Uterus (tissue), 4 donors: Measurements from ENCODE around the gene FSIP1. TPM values are rescaled to one million over a fixed set of nuclear protein-coding genes. Genes with fewer than 3 reads are reported as not detected.

Source experiments
- DNase-seq, 2 donors: peaks; one replicate each; pipeline ENCODE4 v3.0.0-alpha.2; 2019 to 2020
- H3K27ac ChIP-seq, 2 donors: fragments of 200-600 bp; sonication (generic); 1 replicate in 1 of 2; 2 replicates in 1 of 2; pipeline ENCODE4 v1.5.1; 2016 to 2018
- H3K27me3 ChIP-seq, 2 donors: fragments of 200-600 bp; sonication (generic); one replicate each; pipeline ENCODE4 v1.5.1; 2018 to 2019; ENCODE audit warnings: control low read depth in 1 of 2
- H3K36me3 ChIP-seq, 2 donors: fragments of 200-600 bp; sonication (generic); one replicate each; pipeline ENCODE4 v1.5.1; 2019; ENCODE audit warnings: control low read depth in 1 of 2
- H3K4me1 ChIP-seq, 2 donors: fragments of 200-600 bp; sonication (generic); one replicate each; pipeline ENCODE4 v1.5.1; 2018 to 2019; ENCODE audit warnings: control low read depth in 1 of 2
- H3K4me3 ChIP-seq, 2 donors: fragments of 200-600 bp; sonication (generic); 1 replicate in 1 of 2; 2 replicates in 1 of 2; pipeline ENCODE4 v1.5.1; 2018 to 2019; ENCODE audit warnings: mild to moderate bottlenecking in 1 of 2
- H3K9me3 ChIP-seq, 2 donors: fragments of 200-600 bp; sonication (generic); one replicate each; pipeline ENCODE4 v1.5.1; 2019; ENCODE audit warnings: control low read depth in 1 of 2
- POLR2A ChIP-seq, 2 donors: fragments of 450-650 bp; IDR thresholded peaks; one replicate each; pipeline ENCODE4 v1.6.1; 2016; ENCODE audit warnings: antibody characterized with exemption in 2 of 2, mild to moderate bottlenecking in 1 of 2, moderate library complexity in 1 of 2
- intact Hi-C: fragments of 100-400 bp; cut with DNase I; formaldehyde crosslinking; loops from one replicate; pipeline ENCODE4 v1.15.1; 2023; ENCODE audit warnings: low total_unique reads
- total RNA-seq, 4 donors: library from RNA; depleted of rRNA in 3 of 4; stranded (reverse); fragments of >200 nt in 3 of 4; gene quantifications; one replicate each; pipeline versions ENCODE4 v1.1.0 to v1.2.4, GENCODE V29; 2014 to 2023
- TF ChIP-seq, protein P1 (sequence below), 4 experiments: fragments of 200-600 bp in 2 of 4; fragments of 450-650 bp in 2 of 4; sonication (generic) in 2 of 4; IDR thresholded peaks; one replicate each; pipeline ENCODE4 v1.5.1; 2016 to 2019; ENCODE audit warnings: antibody characterized with exemption in 4 of 4, mild to moderate bottlenecking in 2 of 4, moderate library complexity in 1 of 4
- donor health status: DM: yes; HTN: yes; CAD: no.

FSIP1 gene
- total RNA-seq, 4 donors from 2014 or later = 0.77 to 4.3 (median 2.6) TPM

GRCh38 chr15:39658740-39659139 is 123.9 kb downstream of the FSIP1 start:
- Histone ChIP-seq H3K36me3 (no peaks in the 10 kb centered on the region), H3K4me3 (no peak overlapping the region), H3K27me3 (no peaks in the 10 kb centered on the region), H3K4me1 (no peaks in the 10 kb centered on the region), H3K27ac (no peak overlapping the region), H3K9me3 (no peaks in the 10 kb centered on the region)
- intact Hi-C loops = no loop called here
- no peak for DNase-seq
- no peak for TF ChIP-seq POLR2A (IDR thresholded peaks at IDR 0.05)
- TF ChIP-seq, protein P1, sequence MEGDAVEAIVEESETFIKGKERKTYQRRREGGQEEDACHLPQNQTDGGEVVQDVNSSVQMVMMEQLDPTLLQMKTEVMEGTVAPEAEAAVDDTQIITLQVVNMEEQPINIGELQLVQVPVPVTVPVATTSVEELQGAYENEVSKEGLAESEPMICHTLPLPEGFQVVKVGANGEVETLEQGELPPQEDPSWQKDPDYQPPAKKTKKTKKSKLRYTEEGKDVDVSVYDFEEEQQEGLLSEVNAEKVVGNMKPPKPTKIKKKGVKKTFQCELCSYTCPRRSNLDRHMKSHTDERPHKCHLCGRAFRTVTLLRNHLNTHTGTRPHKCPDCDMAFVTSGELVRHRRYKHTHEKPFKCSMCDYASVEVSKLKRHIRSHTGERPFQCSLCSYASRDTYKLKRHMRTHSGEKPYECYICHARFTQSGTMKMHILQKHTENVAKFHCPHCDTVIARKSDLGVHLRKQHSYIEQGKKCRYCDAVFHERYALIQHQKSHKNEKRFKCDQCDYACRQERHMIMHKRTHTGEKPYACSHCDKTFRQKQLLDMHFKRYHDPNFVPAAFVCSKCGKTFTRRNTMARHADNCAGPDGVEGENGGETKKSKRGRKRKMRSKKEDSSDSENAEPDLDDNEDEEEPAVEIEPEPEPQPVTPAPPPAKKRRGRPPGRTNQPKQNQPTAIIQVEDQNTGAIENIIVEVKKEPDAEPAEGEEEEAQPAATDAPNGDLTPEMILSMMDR (IDR thresholded peaks at IDR 0.05) = no peak

- no peaks in the 10 kb centered on the region for H3K4me1 ChIP-seq
- H3K4me3 ChIP-seq = no peak overlapping the region
- H3K9me3 ChIP-seq = no peaks in the 10 kb centered on the region
- no peaks in the 10 kb centered on the region for H3K27me3 ChIP-seq
- no peak for TF ChIP-seq POLR2A (IDR thresholded peaks at IDR 0.05)
- TF ChIP-seq, protein P1 (IDR thresholded peaks at IDR 0.05) = no peak
- H3K36me3 ChIP-seq = no peaks in the 10 kb centered on the region
- intact Hi-C loops = no loop called here
- DNase-seq = no peak
- H3K27ac ChIP-seq = no peak overlapping the region
Measured at GRCh38 chr15:39657668-39658067, 125.0 kb downstream of the FSIP1 start.

GRCh38 chr15:39657181-39657580 is 125.5 kb downstream of the FSIP1 start:
- Histone ChIP-seq H3K36me3 (no peaks in the 10 kb centered on the region), H3K27me3 (no peaks in the 10 kb centered on the region), H3K4me3 (no peak overlapping the region), H3K9me3 (no peaks in the 10 kb centered on the region), H3K4me1 (no peaks in the 10 kb centered on the region), H3K27ac (no peak overlapping the region)
- intact Hi-C loops = no loop called here
- no peak for TF ChIP-seq POLR2A (IDR thresholded peaks at IDR 0.05)
- TF ChIP-seq, protein P1 (IDR thresholded peaks at IDR 0.05) = no peak
- DNase-seq = no peak

- no peaks in the 10 kb centered on the region for H3K36me3 ChIP-seq
- H3K27ac ChIP-seq = no peak overlapping the region
- H3K9me3 ChIP-seq = no peaks in the 10 kb centered on the region
- TF ChIP-seq, protein P1 (IDR thresholded peaks at IDR 0.05) = no peak
- no peak for TF ChIP-seq POLR2A (IDR thresholded peaks at IDR 0.05)
- no peak for DNase-seq
- H3K4me3 ChIP-seq = no peak overlapping the region
- intact Hi-C loops = no loop called here
- H3K27me3 ChIP-seq = no peaks in the 10 kb centered on the region
- no peaks in the 10 kb centered on the region for H3K4me1 ChIP-seq
Measured at GRCh38 chr15:39654304-39654703, 128.3 kb downstream of the FSIP1 start.

DNA sequence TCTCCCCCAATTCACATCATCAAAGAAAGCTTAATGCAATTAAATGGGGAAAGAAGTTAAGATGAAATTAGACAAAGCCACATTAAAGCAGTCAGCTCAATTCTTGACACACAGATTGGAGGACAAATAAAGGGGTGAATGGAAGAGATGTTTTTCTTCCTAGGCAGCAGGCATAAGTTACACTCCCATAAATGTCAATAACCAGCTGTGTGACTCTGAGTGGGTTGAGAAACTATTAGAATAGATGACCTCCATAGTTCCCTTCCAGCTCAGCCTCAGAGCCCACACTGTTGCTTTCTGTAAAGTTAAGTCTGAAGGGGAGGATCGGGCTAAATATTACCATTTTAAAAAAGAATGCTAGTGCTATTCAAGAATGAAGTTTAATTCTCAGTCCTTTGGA is 130.8 kb downstream of the FSIP1 start:
- no peak overlapping the region for H3K4me3 ChIP-seq
- H3K36me3 ChIP-seq = no peaks in the 10 kb centered on the region
- no peak for DNase-seq
- TF ChIP-seq, protein P1 (IDR thresholded peaks at IDR 0.05) = no peak
- TF ChIP-seq POLR2A (IDR thresholded peaks at IDR 0.05) = no peak
- intact Hi-C loops = no loop called here
- H3K27me3 ChIP-seq = no peaks in the 10 kb centered on the region
- no peaks in the 10 kb centered on the region for H3K9me3 ChIP-seq
- no peak overlapping the region for H3K27ac ChIP-seq
- no peaks in the 10 kb centered on the region for H3K4me1 ChIP-seq
